ENCODE measurements around the gene BRD3.

Gene BRD3

DNA sequence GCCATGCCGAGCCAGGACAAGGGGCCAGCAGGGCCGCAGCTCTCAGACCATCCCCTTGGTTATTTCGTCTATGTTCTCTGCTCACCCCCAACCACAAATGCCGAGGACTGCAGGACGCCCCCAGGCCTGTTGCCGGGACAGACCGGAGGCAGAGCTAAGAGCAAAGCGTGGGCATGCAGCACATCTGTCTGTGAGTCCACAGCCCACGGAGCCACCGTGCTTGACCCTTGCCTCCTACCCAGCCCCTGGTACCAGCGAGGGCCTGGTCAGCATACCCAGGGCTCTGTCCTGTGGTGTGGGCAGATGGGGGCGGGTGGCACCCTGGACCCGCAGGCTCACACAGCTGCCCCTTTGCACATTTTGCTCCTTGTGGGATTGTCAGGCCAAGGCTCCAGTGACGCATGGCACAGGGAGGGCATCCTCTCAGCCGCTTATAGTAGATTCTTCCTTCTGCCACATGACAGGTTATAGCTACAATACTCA lies 4.7 kb downstream of the BRD3 start:
- H3K36me3 ChIP-seq (replicated peaks; ENCODE audit: low read depth, low read length): peaks cover 2% of the 10 kb centered on the region
- H4K20me1 ChIP-seq (ENCODE audit: insufficient read depth, low read length): peaks cover 80% of the 10 kb centered on the region
- no peak overlapping the region for H3K9ac ChIP-seq (ENCODE audit: low read length)
- TF ChIP-seq EZH2phosphoT487 (IDR thresholded peaks at IDR 0.05; ENCODE audit: low read depth): no peak
- TF ChIP-seq, protein P1, sequence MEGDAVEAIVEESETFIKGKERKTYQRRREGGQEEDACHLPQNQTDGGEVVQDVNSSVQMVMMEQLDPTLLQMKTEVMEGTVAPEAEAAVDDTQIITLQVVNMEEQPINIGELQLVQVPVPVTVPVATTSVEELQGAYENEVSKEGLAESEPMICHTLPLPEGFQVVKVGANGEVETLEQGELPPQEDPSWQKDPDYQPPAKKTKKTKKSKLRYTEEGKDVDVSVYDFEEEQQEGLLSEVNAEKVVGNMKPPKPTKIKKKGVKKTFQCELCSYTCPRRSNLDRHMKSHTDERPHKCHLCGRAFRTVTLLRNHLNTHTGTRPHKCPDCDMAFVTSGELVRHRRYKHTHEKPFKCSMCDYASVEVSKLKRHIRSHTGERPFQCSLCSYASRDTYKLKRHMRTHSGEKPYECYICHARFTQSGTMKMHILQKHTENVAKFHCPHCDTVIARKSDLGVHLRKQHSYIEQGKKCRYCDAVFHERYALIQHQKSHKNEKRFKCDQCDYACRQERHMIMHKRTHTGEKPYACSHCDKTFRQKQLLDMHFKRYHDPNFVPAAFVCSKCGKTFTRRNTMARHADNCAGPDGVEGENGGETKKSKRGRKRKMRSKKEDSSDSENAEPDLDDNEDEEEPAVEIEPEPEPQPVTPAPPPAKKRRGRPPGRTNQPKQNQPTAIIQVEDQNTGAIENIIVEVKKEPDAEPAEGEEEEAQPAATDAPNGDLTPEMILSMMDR (IDR thresholded peaks at IDR 0.05; ENCODE audit: low read depth, low read length): no peak
- H3K27ac ChIP-seq (ENCODE audit: low read length): no peak overlapping the region
- H3K4me1 ChIP-seq (ENCODE audit: low read length): peaks cover 31% of the 10 kb centered on the region
- H3K9me3 ChIP-seq (ENCODE audit: insufficient read depth, low read length): no peaks in the 10 kb centered on the region
- H3K4me2 ChIP-seq (ENCODE audit: low read length): no peak overlapping the region
- H2AFZ ChIP-seq (ENCODE audit: low read depth, low read length): no peak overlapping the region
- peaks cover 9% of the 10 kb centered on the region; the same call in 1 of the 2 replicates for H3K27me3 ChIP-seq (ENCODE audit: low read depth, low read length)
- H3K4me3 ChIP-seq (ENCODE audit: low read length): no peak overlapping the region
- H3K79me2 ChIP-seq (ENCODE audit: low read length): peaks cover 46% of the 10 kb centered on the region

DNA sequence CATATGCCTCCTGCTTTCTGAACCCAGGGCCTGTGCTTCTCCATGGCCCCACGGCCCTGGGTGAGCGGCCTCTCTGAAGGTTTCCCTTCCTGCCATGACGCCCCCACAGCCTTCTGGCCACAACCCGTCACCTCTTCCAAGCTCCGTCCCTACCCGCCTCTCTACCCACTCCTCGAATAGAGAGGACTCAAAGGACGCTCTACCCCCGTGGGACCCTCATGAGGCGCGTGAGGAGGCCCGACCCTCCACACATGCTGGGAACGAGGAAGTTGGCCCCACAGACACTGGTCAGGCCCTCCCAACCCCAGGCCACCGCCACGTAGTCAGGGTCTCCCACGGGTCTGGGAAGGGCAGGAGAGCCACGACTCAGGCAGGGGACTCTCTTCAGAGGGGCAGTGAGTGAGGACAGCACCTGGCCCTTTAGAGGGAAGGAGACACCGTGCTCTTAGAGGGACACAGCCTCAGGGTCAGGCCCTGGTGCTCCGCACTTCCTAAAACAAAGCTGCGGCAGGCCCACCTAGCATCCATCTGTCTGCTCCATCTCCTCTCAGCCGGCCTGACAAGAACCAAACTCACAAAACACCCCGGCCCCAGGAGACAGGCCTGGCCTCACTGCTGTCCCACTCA lies 5.3 kb downstream of the BRD3 start:
- Histone ChIP-seq H3K4me2 (ENCODE audit: low read length) (no peak overlapping the region), H3K27me3 (ENCODE audit: low read depth, low read length) (peaks cover 9% of the 10 kb centered on the region; the same call in 1 of the 2 replicates), H2AFZ (ENCODE audit: low read depth, low read length) (no peak overlapping the region), H3K4me1 (ENCODE audit: low read length) (peaks cover 31% of the 10 kb centered on the region), H3K27ac (ENCODE audit: low read length) (no peak overlapping the region), H3K9me3 (ENCODE audit: insufficient read depth, low read length) (no peaks in the 10 kb centered on the region), H3K4me3 (ENCODE audit: low read length) (no peak overlapping the region), H4K20me1 (ENCODE audit: insufficient read depth, low read length) (peaks cover 86% of the 10 kb centered on the region), H3K79me2 (ENCODE audit: low read length) (peaks cover 46% of the 10 kb centered on the region), H3K9ac (ENCODE audit: low read length) (no peak overlapping the region), H3K36me3 (replicated peaks; ENCODE audit: low read depth, low read length) (peaks cover 2% of the 10 kb centered on the region)
- TF ChIP-seq, protein P1 (IDR thresholded peaks at IDR 0.05; ENCODE audit: low read depth, low read length): no peak
- TF ChIP-seq EZH2phosphoT487 (IDR thresholded peaks at IDR 0.05; ENCODE audit: low read depth): no peak

DNA sequence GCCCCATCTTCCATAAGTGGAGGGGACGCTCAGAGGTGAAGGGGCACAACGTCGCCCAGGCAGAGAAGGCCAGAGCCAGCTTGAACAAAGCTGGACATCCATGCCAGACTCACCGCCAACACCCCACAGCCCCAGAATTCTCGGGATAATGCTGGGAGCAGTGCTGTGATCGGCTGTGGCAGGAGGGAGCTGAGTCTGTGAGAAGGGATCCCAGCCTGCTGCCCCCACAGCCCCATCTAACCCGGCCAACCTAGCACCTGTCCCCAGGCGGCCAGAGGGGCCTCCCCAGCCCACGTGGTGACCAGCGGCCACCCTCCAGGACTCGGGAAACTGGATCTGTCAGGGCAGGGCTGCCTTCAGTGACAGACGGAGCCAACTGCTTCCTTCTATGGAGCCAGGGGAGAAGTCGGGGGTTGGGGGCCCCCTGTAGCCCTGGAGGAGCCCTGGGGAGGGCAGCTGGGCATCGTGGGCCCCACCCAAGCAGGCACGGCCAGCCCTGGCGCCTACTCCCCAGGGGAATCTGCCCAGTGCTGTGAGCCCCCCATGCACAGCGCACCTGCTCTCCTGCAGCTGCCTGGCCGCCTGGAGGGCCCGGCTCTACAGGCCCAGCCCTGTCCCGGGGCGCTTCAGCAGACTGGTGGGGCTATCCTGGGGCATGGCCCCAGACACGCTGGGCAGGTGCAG lies 6.0 kb downstream of the BRD3 start:
- peaks cover 2% of the 10 kb centered on the region for H3K36me3 ChIP-seq (replicated peaks; ENCODE audit: low read depth, low read length)
- H3K4me3 ChIP-seq (ENCODE audit: low read length): no peak overlapping the region
- no peak overlapping the region for H3K27ac ChIP-seq (ENCODE audit: low read length)
- peaks cover 31% of the 10 kb centered on the region for H3K4me1 ChIP-seq (ENCODE audit: low read length)
- no peak overlapping the region for H2AFZ ChIP-seq (ENCODE audit: low read depth, low read length)
- TF ChIP-seq, protein P1 (IDR thresholded peaks at IDR 0.05; ENCODE audit: low read depth, low read length): no peak
- TF ChIP-seq EZH2phosphoT487 (IDR thresholded peaks at IDR 0.05; ENCODE audit: low read depth): no peak
- H3K9me3 ChIP-seq (ENCODE audit: insufficient read depth, low read length): no peaks in the 10 kb centered on the region
- H3K27me3 ChIP-seq (ENCODE audit: low read depth, low read length): peaks cover 9% of the 10 kb centered on the region; the same call in 1 of the 2 replicates
- no peak overlapping the region for H3K9ac ChIP-seq (ENCODE audit: low read length)
- H3K4me2 ChIP-seq (ENCODE audit: low read length): no peak overlapping the region
- peaks cover 93% of the 10 kb centered on the region for H4K20me1 ChIP-seq (ENCODE audit: insufficient read depth, low read length)
- peaks cover 42% of the 10 kb centered on the region for H3K79me2 ChIP-seq (ENCODE audit: low read length)

DNA sequence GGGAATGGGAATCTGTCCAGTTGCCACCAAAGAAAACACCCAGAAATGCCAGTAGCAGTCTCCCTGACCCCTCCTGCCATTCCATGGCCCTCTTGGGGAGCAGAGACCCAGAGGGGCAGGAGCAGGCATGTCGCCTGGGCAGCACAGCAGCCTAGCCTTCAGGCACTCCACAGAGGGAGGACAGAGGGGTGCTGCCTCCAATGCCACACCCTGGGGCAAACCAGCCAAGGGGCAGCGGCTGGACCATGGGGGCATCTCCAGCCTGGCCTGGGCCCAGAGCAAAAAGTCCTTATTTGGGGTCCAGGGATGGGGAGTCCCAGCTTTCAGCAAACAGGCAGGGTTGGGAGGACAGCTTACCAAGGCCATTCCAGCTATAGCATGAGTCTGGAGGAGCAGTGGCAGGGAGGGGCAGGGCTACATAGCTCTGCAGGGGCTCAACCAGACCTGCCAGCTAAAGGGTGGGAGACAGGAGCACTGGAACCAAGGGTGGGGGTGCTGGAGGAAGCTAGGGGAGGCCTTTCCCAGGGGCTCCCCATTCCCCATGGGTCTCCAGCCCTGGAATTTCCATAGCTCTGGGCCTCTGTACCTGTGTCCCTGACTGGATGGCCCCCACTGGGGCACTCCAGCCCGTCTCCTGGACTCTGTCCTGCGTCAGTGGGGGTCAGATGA lies 6.7 kb downstream of the BRD3 start:
- Histone ChIP-seq H2AFZ (ENCODE audit: low read depth, low read length) (no peak overlapping the region), H3K79me2 (ENCODE audit: low read length) (peaks cover 35% of the 10 kb centered on the region), H3K9me3 (ENCODE audit: insufficient read depth, low read length) (no peaks in the 10 kb centered on the region), H3K4me3 (ENCODE audit: low read length) (no peak overlapping the region), H3K9ac (ENCODE audit: low read length) (no peak overlapping the region), H3K27me3 (ENCODE audit: low read depth, low read length) (peaks cover 9% of the 10 kb centered on the region; the same call in 1 of the 2 replicates), H3K4me1 (ENCODE audit: low read length) (peaks cover 28% of the 10 kb centered on the region), H3K27ac (ENCODE audit: low read length) (no peak overlapping the region), H4K20me1 (ENCODE audit: insufficient read depth, low read length) (peaks cover 96% of the 10 kb centered on the region), H3K36me3 (replicated peaks; ENCODE audit: low read depth, low read length) (peaks cover 2% of the 10 kb centered on the region), H3K4me2 (ENCODE audit: low read length) (no peak overlapping the region)
- TF ChIP-seq EZH2phosphoT487 (IDR thresholded peaks at IDR 0.05; ENCODE audit: low read depth): no peak
- TF ChIP-seq, protein P1 (IDR thresholded peaks at IDR 0.05; ENCODE audit: low read depth, low read length): no peak
